Natural killer cell treated with Interleukin-12 subunit alpha and Interleukin-12 subunit beta and Interleukin-15 and Interleukin-18, amount 100 ng/mL, for 72 hours (primary cell): ENCODE measurements around the gene ALG6. TPM values are rescaled to one million over a fixed set of nuclear protein-coding genes. Genes with fewer than 3 reads are reported as not detected.

ENCODE experiments used
- ATAC-seq, 2 donors: fragments of 150-1000 bp; cut with Tn5 transposase in 1 of 2; sonication (Bioruptor Pico), chemical (Tn5 transposase) in 1 of 2; 2 replicates each; pipeline ENCODE4 v1.10.0; 2021
- DNase-seq: peaks from one replicate; pipeline ENCODE4 v3.0.0; 2022; ENCODE audit warnings: low spot score
- H3K27ac Mint-ChIP-seq, 2 donors: 1 replicate in 1 of 2; 2 replicates in 1 of 2; pipeline ENCODE4 v1.8.0; 2022; ENCODE audit warnings: mixed read lengths in 2 of 2, mild to moderate bottlenecking in 1 of 2, moderate library complexity in 1 of 2
- H3K27me3 Mint-ChIP-seq, 2 donors: 1 replicate in 1 of 2; 2 replicates in 1 of 2; pipeline ENCODE4 v1.8.0; 2022; ENCODE audit warnings: mixed read lengths in 2 of 2
- H3K36me3 Mint-ChIP-seq: one replicate; pipeline ENCODE4 v1.8.0; 2022; ENCODE audit warnings: mixed read lengths
- H3K4me1 Mint-ChIP-seq, 2 donors: 1 replicate in 1 of 2; 2 replicates in 1 of 2; pipeline ENCODE4 v1.8.0; 2022; ENCODE audit warnings: low read depth in 2 of 2, mixed read lengths in 2 of 2, mild to moderate bottlenecking in 1 of 2
- H3K4me3 Mint-ChIP-seq: one replicate; pipeline ENCODE4 v1.8.0; 2022; ENCODE audit warnings: mixed read lengths
- H3K9me3 Mint-ChIP-seq: 2 replicates; pipeline ENCODE4 v1.8.0; 2022; ENCODE audit warnings: mixed read lengths
- total RNA-seq, 2 donors: library from RNA; stranded (reverse); gene quantifications; one replicate each; pipeline ENCODE4 v1.2.3, GENCODE V29; 2022

The ALG6 gene
- total RNA-seq, 2 donors from 2014 or later: 18.3 to 21.3 TPM

- Mint-ChIP-seq H3K27ac (no peak overlapping the region), H3K9me3 (peaks cover 6% of the 10 kb centered on the region), H3K4me1 (peaks cover 25 to 29% of the 10 kb centered on the region in 2 donors), H3K36me3 (peaks cover 14% of the 10 kb centered on the region), H3K4me3 (peak overlapping the region; percentile 58), H3K27me3 (peaks cover 43 to 63% of the 10 kb centered on the region in 2 donors)
- no peak for DNase-seq
- ATAC-seq: no peak
These were observed 42.7 kb upstream of the ALG6 start for GRCh38 chr1:63324779-63325119.

GRCh38 chr1:63325279-63325985 lies 42.0 kb upstream of the ALG6 start:
- H3K27me3 Mint-ChIP-seq: peaks cover 42 to 59% of the 10 kb centered on the region in 2 donors
- no peak overlapping the region for H3K4me3 Mint-ChIP-seq
- ATAC-seq: no peak
- H3K27ac Mint-ChIP-seq: no peak overlapping the region
- H3K36me3 Mint-ChIP-seq: peaks cover 14% of the 10 kb centered on the region
- DNase-seq: no peak
- peaks cover 6% of the 10 kb centered on the region for H3K9me3 Mint-ChIP-seq
- peaks cover 25 to 26% of the 10 kb centered on the region in 2 donors for H3K4me1 Mint-ChIP-seq

GRCh38 chr1:63326106-63326472 lies 41.3 kb upstream of the ALG6 start:
- H3K4me3 Mint-ChIP-seq: no peak overlapping the region
- H3K4me1 Mint-ChIP-seq: peaks cover 25 to 26% of the 10 kb centered on the region in 2 donors
- peaks cover 14% of the 10 kb centered on the region for H3K36me3 Mint-ChIP-seq
- H3K27me3 Mint-ChIP-seq: peaks cover 45 to 59% of the 10 kb centered on the region in 2 donors
- no peak for DNase-seq
- no peak overlapping the region for H3K27ac Mint-ChIP-seq
- ATAC-seq: no peak
- H3K9me3 Mint-ChIP-seq: peaks cover 6% of the 10 kb centered on the region

- H3K36me3 Mint-ChIP-seq: peaks cover 9% of the 10 kb centered on the region
- H3K27ac Mint-ChIP-seq: peak overlapping the region in 1 of 2 donors; percentile 30
These were observed 40.7 kb upstream of the ALG6 start for GRCh38 chr1:63326473-63327380.

GRCh38 chr1:63327417-63328054 lies 39.9 kb upstream of the ALG6 start:
- Mint-ChIP-seq H3K4me1 (peaks cover 18% of the 10 kb centered on the region in 2 donors), H3K9me3 (peaks cover 2% of the 10 kb centered on the region), H3K36me3 (peaks cover 8% of the 10 kb centered on the region), H3K4me3 (no peak overlapping the region), H3K27me3 (peaks cover 45 to 62% of the 10 kb centered on the region in 2 donors), H3K27ac (peak overlapping the region; percentile 1 to 30)
- ATAC-seq: peak; percentile 41 to 60
- peak; percentile 64 for DNase-seq

More at GRCh38 chr1:63326473-63327380, 40.7 kb upstream of the ALG6 start:
- DNase-seq: no peak
- Mint-ChIP-seq H3K27me3 (peaks cover 41 to 59% of the 10 kb centered on the region in 2 donors), H3K4me1 (peaks cover 20% of the 10 kb centered on the region in 2 donors), H3K9me3 (peaks cover 3% of the 10 kb centered on the region), H3K4me3 (no peak overlapping the region)
- ATAC-seq: no peak

- ATAC-seq: no peak
- peaks cover 48 to 66% of the 10 kb centered on the region in 2 donors for H3K27me3 Mint-ChIP-seq
- no peak overlapping the region for H3K4me3 Mint-ChIP-seq
These were observed 39.3 kb upstream of the ALG6 start for GRCh38 chr1:63328122-63328521.

GRCh38 chr1:63328781-63329180 lies 38.6 kb upstream of the ALG6 start:
- Mint-ChIP-seq H3K4me1 (peaks cover 18% of the 10 kb centered on the region in 2 donors), H3K4me3 (no peak overlapping the region), H3K27me3 (peaks cover 52 to 70% of the 10 kb centered on the region in 2 donors), H3K9me3 (peaks cover 2% of the 10 kb centered on the region), H3K27ac (no peak overlapping the region), H3K36me3 (peaks cover 8% of the 10 kb centered on the region)
- ATAC-seq: no peak
- DNase-seq: no peak

More at GRCh38 chr1:63328122-63328521, 39.3 kb upstream of the ALG6 start:
- Mint-ChIP-seq H3K27ac (peak overlapping the region in 1 of 2 donors; percentile 1), H3K36me3 (peaks cover 8% of the 10 kb centered on the region), H3K9me3 (peaks cover 2% of the 10 kb centered on the region), H3K4me1 (peaks cover 18% of the 10 kb centered on the region in 2 donors)
- no peak for DNase-seq

GRCh38 chr1:63329621-63330330 lies 37.7 kb upstream of the ALG6 start:
- H3K4me3 Mint-ChIP-seq: no peak overlapping the region
- ATAC-seq (peak in 1 of 2 donors; percentile 6), DNase-seq (no peak)
- peaks cover 2% of the 10 kb centered on the region for H3K9me3 Mint-ChIP-seq
- H3K36me3 Mint-ChIP-seq: peaks cover 8% of the 10 kb centered on the region
- peaks cover 55 to 78% of the 10 kb centered on the region in 2 donors for H3K27me3 Mint-ChIP-seq
- peaks cover 15 to 18% of the 10 kb centered on the region in 2 donors for H3K4me1 Mint-ChIP-seq
- H3K27ac Mint-ChIP-seq: no peak overlapping the region

GRCh38 chr1:63330331-63330916 lies 37.0 kb upstream of the ALG6 start:
- H3K27me3 Mint-ChIP-seq: peaks cover 61 to 85% of the 10 kb centered on the region in 2 donors
- H3K4me3 Mint-ChIP-seq: no peak overlapping the region
- peaks cover 15 to 18% of the 10 kb centered on the region in 2 donors for H3K4me1 Mint-ChIP-seq
- no peak for ATAC-seq
- H3K27ac Mint-ChIP-seq: no peak overlapping the region
- H3K9me3 Mint-ChIP-seq: peaks cover 2% of the 10 kb centered on the region
- DNase-seq: no peak
- H3K36me3 Mint-ChIP-seq: peaks cover 8% of the 10 kb centered on the region

- DNase-seq (no peak), ATAC-seq (no peak)
- H3K4me1 Mint-ChIP-seq: no peaks in the 10 kb centered on the region
- H3K27ac Mint-ChIP-seq: no peak overlapping the region
- H3K36me3 Mint-ChIP-seq: no peaks in the 10 kb centered on the region
- H3K4me3 Mint-ChIP-seq: no peak overlapping the region
- no peaks in the 10 kb centered on the region for H3K9me3 Mint-ChIP-seq
- H3K27me3 Mint-ChIP-seq: peaks cover 21 to 24% of the 10 kb centered on the region in 2 donors
These were observed 25.0 kb upstream of the ALG6 start for GRCh38 chr1:63342402-63342801.

- Mint-ChIP-seq H3K36me3 (no peaks in the 10 kb centered on the region), H3K9me3 (no peaks in the 10 kb centered on the region), H3K4me3 (no peak overlapping the region), H3K27me3 (peaks cover 26 to 29% of the 10 kb centered on the region in 2 donors), H3K27ac (no peak overlapping the region), H3K4me1 (no peaks in the 10 kb centered on the region)
- DNase-seq (no peak), ATAC-seq (no peak)
These were observed 23.5 kb upstream of the ALG6 start for GRCh38 chr1:63343922-63344321.

- DNase-seq (no peak), ATAC-seq (no peak)
- no peak overlapping the region for H3K4me3 Mint-ChIP-seq
- peaks cover 35 to 55% of the 10 kb centered on the region in 2 donors for H3K27me3 Mint-ChIP-seq
- H3K36me3 Mint-ChIP-seq: no peaks in the 10 kb centered on the region
- no peaks in the 10 kb centered on the region for H3K9me3 Mint-ChIP-seq
- no peak overlapping the region for H3K27ac Mint-ChIP-seq
- no peaks in the 10 kb centered on the region for H3K4me1 Mint-ChIP-seq
These were observed 17.1 kb upstream of the ALG6 start for GRCh38 chr1:63350320-63350719.

- Mint-ChIP-seq H3K4me3 (no peak overlapping the region), H3K27ac (no peak overlapping the region), H3K9me3 (no peaks in the 10 kb centered on the region), H3K4me1 (no peaks in the 10 kb centered on the region), H3K27me3 (peaks cover 31 to 55% of the 10 kb centered on the region in 2 donors), H3K36me3 (no peaks in the 10 kb centered on the region)
- ATAC-seq (no peak), DNase-seq (no peak)
These were observed 14.7 kb upstream of the ALG6 start for GRCh38 chr1:63352736-63353135.
